Measurements from ENCODE around the gene DACH1.
A peak's percentile ranks its signal among the peaks of the same experiment; 100 is the strongest.

Gene DACH1

DNA sequence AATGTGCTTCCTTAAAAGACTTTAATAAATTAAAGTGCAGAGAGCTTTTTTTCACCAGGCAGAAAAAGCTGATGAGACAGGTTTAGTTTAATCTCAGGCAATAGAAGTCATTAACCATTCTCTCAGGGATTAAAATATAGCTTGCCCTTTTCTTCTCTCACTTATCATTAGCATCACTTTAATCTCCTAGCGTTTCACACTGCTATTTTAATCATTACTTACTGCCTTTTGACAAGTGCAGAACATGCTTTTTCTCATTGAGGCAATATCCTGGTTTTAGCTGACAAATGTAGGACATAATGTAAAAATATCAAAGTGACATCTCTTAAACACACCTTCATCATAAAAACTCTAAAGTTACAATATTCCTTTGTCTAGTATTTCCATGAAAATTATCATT lies 94.6 kb downstream of the DACH1 start:
- no peak for DNase-seq

DNA sequence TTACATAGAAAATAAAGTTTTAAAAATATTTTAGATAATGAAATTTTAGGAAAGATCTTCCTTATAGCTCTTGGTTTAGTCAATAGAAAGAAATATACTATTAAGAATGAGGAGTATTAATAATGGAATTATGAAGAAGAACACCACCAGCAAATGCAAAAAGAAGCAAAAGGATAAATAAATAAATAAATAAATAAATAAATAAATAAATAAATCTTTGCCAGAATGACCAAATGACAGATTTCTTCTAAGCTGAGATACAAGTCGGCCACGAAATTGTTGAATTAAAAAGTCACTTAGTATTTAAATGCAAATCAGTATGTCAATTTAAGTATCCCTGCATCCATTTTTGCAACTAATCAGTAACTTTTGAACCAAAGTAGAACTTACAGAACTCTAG lies 95.9 kb downstream of the DACH1 start:
- DNase-seq, result no peak

DNA sequence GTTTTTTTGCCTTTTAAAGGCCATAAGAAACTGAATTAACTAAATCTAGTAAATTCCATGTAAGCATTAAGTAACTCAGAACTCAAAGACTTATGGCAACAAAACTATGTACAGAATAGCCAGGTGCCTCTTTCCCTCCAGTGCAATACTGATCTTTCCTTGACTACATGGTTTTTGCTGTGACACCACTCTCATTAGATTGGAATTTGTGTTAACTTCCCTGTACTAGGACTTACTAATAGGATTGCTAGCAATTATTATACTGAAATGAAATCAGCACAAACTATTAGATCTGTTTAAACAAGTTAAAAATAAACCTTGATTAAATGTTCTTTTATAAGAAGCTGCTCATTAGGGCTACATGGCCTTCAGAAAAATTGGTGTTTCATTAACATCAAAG lies 96.3 kb downstream of the DACH1 start:
- DNase-seq, result no peak

DNA sequence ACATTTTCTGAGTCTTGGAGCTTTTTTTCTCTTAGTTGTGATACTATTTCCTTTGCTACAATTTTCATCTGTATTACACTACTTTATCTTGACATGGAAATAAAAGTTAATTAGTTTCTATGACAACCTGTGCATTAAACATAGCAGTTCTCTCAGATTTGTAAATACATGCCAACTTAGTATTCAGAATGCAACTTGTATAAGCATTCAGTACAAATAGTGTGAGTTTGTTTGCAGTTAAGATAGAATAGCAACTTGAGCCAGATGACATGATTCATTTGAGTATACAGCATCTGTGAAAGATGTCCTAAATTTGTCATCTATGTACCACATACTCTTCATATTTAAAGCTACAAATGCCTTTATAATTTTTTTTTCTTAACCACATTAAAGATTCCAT lies 98.1 kb downstream of the DACH1 start:
- no peak for DNase-seq

DNA sequence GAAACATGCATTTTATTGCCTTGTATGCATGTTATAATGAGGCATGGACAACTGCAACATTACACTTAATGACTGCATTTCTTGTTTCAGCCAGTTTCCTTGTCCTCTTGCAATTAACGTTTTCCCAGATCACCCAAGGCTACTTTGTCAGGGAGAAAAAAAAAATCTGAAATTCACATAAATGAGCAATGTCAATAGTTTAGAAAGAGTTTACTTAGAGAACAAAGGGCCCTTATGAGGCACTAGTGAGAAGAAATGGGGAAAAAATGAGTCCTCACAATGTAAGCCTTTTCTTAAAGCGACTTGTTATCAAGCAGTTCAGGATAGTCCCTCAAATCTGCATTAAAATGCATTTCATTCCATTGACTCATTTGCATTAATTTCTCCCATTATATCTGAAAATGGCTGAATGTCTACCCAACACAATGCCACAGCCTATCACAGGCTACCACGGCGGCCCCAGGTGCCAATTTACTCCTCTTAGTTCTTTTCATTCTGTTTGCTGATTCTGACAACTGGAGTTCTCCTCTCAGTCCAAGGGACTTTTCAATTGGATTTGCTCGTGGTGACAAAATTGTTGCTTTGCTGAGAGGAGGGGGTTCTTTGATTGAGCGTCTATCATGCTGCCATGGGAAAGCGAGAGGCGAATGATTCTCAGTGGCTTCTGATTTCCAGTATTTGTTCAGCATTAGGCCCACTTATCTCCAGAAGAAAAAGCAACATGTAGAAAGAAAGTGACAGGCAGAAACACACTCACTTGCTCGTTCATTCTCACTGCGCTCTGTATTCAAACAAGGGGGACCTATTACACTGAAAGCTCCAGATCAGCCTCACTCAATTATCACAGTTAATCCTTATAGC lies 107.1 kb downstream of the DACH1 start:
- no peak for DNase-seq

DNA sequence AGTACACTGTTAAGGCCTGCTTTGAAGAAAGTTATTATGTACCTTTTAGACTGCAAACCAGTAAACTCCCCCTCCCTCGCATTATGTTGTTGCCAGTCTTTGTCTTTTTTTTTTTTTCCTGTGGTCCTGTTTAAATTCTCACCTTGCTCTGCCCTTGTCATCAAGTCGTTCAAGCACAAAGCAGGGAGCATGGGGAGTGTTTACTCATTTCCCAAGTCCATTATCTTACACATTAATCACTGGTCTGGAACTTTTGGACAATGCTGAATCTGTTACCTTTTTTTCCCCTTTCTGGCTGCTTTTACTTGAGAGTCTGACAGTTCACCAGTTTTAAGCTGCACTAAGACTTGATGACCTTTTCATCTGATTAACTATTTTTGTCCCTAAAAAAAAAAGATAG lies 108.2 kb downstream of the DACH1 start:
- no peak for DNase-seq

DNA sequence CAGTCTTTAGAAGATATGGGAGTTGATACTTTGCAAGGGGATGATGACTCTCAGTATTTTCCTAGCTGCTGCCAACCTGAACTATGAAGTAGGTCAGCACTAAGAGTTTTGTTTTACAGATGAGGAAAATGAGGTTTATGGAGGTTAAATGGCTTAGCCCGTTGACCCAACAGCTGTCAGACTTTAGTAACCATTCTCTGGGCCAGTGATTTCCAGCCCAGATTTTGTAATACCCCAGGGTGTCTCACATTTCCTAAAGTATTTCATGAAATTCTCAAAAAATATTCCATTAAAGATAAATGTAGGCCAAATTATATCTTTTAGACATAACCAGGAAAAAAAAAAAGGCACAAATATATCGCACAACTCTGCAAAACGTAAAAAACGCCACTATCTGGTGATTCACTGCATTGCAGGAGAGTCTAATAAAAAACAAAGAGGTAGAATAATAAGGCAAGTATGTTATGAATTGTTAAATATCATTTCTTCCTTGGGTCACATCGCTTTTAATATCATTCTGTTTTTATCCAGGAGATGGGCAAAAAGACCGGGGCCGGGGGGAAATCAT lies 112.5 kb downstream of the DACH1 start:
- DNase-seq, result no peak

DNA sequence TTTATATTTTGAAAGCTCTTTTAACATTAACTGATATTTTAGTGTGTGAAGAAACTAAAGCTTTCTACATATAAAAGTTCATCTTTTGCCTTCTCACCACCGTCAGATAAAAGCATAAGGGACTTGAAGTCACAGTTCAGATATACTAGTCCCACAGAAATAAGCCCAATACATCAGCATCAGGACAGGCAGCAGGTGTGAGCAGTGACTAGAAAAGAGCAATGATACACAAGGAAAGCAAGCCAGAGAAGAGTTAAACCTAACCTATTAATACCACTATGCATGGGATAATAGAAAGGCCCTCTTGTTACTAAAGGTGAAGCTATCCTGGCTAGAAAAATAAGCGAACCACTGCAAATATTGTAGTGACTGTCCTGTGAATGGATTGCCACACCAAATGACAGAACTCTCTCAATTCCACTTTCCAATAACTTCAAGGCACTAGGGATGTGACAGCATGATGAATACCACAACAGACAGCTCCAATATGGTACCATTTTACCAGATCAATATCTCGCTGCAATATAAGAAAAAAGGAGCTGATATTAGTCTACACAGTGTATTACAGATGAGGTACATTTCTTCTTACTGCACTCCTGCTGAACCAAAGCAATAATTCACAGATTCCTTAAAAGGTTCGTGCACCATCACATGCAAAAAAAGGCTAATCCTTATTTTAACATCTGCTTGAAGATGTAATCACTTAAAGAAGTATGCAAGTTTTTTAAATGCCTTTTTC lies 114.1 kb downstream of the DACH1 start:
- no peak for DNase-seq

DNA sequence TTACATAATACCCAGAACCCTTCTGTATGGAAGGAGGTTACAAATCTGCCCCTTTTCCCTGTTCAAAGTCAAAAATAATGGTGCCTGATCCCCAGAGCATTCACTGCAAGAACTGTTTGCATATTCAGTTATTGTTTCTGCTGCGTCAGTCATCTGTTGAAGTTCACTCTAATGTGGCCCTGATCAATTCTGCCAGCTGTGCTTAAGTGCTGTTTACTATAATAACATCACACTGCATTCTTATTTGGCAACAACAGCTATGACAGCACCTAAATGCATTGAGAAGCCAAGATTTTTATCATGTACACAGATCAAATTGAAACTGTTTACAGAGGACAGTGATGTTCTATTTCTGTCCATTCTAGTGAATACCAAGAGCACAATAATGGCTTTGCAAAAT lies 115.9 kb downstream of the DACH1 start:
- DNase-seq, result no peak

DNA sequence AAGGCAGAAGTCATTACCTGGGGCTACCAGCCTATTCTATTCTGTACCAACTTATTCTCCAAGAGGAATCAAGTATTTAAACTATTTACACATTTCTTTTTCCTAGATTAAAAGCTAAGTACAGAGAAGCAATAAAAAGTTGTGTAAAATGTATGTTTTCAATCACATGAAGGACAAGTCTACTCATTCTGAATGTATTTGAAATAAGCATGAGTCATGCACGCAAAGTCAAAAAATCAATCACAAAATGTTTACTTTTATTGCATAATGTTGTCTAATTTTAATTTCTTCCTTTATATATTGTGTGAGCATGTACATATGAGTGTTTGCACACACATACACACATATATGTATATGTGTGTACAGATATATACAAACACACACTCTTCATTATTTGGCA lies 136.7 kb downstream of the DACH1 start:
- DNase-seq, result no peak

DNA sequence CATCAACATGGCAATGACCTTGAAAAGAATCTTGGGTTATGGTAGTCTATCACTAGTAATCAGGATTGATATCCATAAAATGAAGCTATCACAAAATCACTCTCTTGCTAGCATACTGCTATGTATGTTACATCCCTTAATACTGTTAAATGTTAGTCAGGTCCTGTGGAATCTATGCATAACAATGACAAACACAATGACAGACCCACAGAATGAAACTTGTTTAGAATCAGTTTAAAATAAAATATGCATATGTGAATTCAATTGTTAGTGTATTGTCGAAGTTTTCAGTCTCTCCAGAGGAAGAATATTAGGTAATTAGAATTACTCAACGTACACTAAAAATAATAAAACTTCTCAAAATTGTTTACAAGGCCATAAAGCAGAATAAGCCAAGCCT lies 137.6 kb downstream of the DACH1 start:
- no peak for DNase-seq

DNA sequence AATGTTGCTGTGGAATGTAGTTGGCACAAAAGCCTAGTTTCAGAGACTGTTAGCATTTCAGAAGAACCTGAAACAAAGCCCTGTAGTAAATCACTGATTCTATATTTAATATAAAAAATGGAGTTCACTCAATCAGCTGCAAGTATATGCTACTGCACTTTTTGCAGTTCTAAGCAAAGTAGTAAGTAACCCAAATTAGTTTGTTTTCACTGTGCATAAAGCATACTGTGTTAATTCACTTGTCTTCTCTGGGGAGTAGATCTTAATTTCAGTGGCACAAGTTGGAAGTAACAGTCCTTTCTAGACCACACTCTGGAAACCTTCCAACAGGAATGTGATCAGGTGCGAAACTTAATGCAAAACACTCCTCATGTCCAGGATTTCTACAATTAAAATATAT lies 139.3 kb downstream of the DACH1 start:
- DNase-seq, result no peak

DNA sequence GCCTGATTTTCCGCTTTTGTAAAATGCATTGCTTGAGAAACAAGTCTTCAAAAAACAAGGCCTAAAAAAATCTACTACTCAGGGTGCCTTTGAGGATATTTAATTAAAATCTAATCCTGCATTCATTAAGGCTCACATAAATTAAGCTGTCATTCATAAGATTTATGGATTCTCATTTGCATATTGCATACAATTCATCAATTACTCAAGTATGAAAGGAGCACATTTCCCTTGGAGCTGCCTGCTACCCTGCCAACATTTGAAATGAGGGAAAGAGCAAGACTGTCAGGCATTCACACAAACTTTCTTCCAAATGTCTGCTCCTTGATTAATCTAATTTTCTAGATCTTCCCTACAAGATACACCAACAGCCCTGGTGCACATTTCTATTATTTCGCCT lies 140.0 kb downstream of the DACH1 start:
- DNase-seq, result no peak

DNA sequence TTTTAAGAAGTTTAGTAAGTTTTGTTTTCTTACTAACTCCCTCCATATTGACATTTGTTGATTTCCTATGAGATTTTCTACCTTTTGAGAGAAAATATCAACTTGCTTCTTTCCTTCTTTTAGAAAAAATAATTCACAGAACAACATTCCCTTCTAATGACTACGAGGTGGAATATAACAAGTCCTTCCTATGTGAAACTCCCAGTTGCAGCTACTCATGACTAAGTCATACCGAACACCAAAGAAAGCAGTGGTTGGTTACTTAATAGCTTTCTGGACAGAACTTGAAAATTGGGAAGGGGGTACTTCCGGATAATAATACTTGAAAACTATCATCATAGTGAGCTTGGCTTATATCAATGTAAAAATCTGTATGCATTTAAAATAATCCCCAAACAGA lies 144.8 kb downstream of the DACH1 start:
- DNase-seq, result no peak

DNA sequence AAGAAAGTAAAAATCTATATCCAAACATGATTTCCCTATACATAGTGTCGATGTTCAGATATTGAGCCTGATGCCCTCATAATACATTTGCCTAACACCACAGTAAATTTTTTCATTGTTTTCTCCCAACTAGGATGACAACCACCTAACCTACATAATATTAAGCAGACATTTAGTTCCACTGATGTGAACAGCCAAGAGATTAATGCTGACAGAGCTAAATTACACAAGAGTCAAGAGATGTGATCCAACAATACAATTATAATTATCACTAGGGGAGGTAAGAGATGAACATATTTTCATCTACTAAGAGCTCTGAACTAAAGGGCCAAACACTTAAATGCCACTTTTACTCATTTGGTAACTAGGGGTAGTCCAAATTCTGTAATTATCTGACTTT lies 145.9 kb downstream of the DACH1 start:
- DNase-seq, result no peak

DNA sequence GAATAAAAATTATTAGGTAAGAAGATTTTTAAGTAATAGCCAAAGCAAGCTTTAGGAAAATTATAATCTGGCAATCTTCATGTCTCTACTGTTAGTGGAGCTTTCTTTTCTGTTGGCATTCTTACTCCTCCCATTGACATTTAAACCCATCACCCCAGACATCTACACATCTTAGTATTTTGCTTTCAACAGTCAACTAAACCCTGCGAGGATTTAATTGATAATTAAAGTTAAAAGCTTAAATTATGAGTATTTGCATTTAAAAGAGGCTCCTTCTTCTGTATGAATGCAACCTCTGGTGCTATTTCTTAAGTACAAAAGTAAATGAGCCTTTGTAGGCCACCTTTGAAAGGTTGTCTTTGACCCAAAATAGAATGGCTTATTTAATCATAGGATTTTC lies 148.1 kb downstream of the DACH1 start:
- no peak for DNase-seq

DNA sequence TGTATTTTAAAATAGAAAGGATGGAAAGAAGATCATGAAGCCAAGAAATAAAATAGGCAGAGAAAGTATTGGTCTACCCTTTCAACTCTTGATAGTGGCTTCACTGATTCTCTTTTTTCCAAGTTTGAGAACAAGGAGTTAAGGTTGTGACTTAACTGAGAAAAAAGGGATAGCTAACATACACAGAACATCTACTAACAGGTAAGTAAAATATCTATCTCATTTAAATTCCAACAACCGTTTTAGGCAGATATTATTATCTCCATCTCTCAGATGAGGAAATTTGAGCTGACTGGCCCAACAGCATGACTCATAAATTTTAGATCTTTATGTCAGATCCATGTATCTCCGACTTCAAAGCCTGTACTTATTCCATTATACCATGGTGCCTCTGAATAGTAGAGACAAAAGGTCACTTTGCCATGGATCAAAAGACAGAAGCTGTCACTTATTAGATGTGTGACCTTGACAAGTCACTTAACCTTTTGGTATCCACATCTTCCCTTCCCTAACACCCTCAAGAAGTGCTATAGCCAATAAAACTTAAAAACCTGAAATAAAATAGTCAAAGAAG lies 152.1 kb downstream of the DACH1 start:
- no peak for DNase-seq

DNA sequence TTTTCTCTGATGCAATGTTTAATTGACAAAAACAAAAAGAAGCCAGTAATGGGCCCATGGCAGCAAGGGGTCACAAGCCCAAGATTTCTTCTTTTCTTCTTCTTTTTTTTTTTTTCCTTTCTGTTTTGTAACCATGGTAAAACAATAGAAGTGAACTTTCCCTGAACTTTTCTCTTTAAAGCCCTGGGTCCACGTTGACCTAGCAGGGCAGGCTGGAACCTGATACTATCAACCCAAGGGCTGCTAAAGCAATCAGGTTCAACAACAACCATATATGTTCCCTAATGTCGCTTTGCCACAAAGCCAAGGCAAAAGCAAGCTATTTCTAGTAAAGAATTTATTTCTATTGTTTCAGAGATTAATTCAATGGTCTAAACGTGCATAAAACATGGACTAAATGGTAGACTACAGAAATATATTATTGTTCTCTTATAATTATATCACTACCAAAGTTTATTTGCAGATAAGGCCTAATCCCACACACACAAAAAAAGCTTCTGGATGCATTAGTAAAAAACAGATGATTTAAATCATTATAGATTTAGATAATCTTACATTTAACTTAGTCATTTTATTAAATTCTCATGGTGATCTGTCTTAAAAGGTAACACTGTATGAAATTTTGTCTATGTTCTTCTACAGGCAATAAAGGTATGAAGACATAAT lies 153.9 kb downstream of the DACH1 start:
- peak; percentile 22 for DNase-seq

DNA sequence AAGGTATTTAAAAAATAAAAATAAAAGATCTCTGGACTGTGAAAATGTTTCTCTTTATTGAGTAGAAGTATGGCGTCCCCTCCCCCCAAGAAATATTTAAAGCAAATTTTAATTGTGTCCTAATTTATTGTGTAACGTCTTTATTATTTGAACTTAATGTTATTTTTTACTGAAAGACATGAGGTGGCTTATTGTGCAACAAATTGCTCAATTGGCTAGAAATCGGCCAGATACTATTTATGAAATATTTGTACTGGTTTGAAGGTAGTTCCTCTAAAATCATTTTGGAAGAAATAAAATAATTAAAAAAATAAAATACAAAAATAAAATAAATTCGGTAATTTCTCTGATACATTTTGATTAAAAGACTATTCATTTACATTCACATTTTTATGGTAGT lies 162.3 kb downstream of the DACH1 start:
- no peak for DNase-seq

DNA sequence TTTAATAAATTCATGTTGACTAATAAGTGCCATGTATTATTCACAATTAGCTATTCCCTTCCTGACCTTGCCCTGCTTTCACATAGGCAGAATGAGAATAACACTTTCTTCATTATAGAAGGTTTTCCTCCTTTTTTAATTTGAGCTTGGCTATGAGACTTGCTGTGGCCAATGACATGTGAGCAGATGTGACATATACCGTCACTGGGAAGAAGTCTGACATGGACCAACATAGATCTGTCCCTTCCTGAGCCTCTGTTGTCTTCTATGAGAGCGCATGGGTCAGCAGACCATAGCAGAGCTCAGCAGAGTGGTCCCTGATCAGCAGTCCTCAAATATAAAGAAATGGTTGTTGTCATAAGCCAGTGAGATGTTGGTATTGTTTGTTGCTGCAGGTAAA lies 163.9 kb downstream of the DACH1 start:
- DNase-seq, result no peak

DNA sequence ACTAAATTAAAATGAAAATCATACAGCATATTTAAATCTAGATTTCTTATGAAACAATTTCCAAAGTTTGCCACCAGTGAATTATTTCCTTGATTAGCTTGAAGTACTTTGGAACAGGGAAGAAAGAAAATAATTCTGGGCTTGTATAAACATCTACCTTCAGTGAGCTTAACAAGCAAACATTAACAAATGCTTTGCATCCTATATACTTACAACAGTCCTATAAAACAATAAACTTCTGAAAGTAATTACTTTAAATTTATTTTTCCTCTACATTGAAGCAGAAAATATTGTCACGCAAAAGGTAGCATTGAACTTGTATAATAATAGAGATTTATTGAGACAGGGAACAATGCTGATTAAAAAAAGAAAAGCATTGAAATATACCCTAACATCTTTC lies 164.8 kb downstream of the DACH1 start:
- DNase-seq, result no peak

DNA sequence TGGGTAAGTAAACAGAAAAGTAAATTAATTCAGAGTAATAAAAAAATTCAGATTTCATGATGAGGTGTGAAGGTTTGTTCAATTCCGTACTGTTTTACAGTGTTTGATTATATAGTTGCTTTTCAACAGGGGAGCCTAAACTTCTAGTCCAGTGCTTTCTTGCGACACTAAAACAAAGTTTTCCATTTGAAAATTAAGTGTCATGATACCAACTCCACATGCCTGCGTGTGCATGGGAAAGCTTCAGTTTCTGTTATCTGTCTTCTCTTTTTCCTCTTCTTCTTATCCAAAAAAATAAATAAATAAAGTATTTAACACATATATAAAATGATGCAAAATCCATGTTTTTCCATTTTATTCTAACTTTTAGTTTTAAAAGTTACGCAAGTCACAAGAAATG lies 165.3 kb downstream of the DACH1 start:
- DNase-seq, result no peak

DNA sequence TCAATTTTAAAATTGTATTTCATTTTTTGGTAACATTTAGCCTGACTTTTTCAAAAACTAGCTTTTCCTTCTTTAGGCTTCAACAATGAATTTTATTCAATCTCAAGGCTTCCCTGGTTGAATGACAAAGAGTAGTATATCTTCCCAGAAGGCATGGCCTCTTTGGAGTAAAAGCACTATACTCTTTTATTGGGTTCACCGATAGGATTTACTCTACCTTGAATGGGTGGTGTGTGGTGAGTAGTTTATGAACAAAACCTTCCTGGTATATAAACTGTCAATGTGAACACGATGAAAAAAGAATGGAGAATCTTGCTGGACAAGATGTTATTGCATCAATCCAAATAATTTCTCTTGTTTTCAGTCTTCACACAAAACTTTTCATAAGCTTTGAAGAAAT lies 167.7 kb downstream of the DACH1 start:
- no peak for DNase-seq
